Measurements from ENCODE around the gene ATP2B2. TPM values are rescaled to one million over a fixed set of nuclear protein-coding genes. Genes with fewer than 3 reads are reported as not detected.

ATP2B2 gene
- total RNA-seq, 3 donors from 2014 or later = 0.05 TPM; not detected in 2

DNA sequence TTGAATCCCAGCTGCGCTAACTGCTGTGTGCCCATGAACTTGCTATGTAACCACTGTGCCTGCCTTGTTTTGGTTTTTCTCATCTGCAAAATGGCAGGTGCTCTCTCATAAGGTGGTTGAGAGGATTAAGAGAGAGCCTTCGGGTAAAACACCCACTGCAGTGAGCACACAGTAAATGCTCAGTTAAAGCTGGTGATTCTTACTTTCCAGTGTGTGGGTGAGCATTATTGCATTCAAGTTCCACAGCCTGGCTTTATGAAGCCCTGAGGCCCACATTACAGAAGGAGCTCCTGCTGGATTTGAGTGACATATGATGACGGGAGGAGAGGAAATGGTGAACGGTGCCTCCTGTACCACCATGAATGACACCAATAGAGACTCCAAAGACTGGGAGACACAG lies 101.0 kb downstream of the ATP2B2 start:
- Mint-ChIP-seq H3K4me3 (no peak overlapping the region), H3K36me3 (ENCODE audit: insufficient read depth) (no peaks in the 10 kb centered on the region), H3K4me1 (ENCODE audit: low read depth) (peaks cover 4% of the 10 kb centered on the region), H3K9me3 (no peaks in the 10 kb centered on the region), H3K27me3 (ENCODE audit: low read depth) (no peaks in the 10 kb centered on the region)
- ATAC-seq (no peak), DNase-seq (no peak)

- H3K4me3 Mint-ChIP-seq = no peak overlapping the region
- ATAC-seq = no peak
- no peak for DNase-seq
- H3K36me3 Mint-ChIP-seq (ENCODE audit: insufficient read depth) = no peaks in the 10 kb centered on the region
- no peaks in the 10 kb centered on the region for H3K27me3 Mint-ChIP-seq (ENCODE audit: low read depth)
- H3K4me1 Mint-ChIP-seq (ENCODE audit: low read depth) = peaks cover 14% of the 10 kb centered on the region
- no peaks in the 10 kb centered on the region for H3K9me3 Mint-ChIP-seq
These were observed 103.2 kb downstream of the ATP2B2 start for GRCh38 chr3:10401990-10402761.

DNA sequence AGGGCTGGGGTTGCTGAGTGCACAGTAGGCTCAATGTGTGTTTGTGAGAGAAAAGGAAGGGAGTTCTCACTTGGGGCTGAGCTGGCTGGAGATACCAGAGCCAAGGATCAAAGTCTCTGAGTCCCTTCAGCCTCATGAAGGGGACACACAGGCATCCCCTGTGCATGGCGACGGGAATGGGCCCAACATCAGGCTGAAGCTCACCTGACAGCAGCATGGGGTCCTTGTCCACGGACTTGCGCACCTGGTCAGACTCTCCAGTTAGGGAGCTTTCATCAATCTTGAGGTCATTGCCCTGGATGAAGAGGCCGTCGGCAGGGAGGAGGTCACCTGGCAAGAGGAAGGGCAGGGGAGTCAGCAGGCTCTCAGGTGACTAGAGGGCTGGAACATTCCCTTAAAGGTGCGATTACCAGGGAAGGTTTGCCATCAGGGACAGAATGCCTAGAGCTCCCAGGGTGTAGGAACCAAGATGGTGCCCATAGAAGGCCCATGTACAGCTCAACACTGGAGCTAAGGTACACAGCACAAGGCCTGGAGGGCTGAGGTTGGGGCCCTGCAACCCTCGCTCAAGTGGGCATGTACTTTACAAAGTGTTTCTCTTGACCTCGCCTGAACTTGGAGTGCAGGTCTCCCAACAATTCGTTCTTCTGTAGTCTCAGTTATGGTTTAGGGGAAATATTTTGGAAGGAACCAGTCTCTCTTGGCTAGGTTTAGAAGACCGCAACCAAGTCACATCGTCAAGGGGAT lies 104.5 kb downstream of the ATP2B2 start:
- Mint-ChIP-seq H3K9me3 (no peaks in the 10 kb centered on the region), H3K4me3 (no peak overlapping the region), H3K36me3 (ENCODE audit: insufficient read depth) (no peaks in the 10 kb centered on the region), H3K27me3 (ENCODE audit: low read depth) (no peaks in the 10 kb centered on the region), H3K4me1 (ENCODE audit: low read depth) (peaks cover 24% of the 10 kb centered on the region)
- no peak for DNase-seq
- no peak for ATAC-seq

GRCh38 chr3:10400050-10400748 lies 105.2 kb downstream of the ATP2B2 start:
- H3K4me3 Mint-ChIP-seq = no peak overlapping the region

DNA sequence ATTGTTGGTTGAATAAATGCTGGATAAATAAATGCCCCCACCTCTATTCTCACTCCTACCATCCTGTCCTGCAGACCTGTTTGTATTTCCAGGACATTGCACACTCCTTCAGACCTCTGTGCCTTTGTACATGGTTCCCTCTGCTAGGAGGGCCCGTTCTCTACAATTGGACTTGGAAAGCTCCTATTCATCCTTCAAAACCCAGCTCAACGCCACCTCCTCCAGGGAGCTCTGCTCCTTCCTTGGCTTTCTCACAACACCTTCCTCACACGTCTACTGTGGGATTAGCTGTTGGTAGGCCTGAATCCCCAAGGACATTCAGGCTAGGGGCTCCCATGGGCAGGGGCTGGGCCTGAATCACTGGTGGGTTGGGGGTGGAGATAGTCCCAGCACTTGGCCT lies 105.8 kb downstream of the ATP2B2 start:
- DNase-seq (no peak), ATAC-seq (no peak)
- Mint-ChIP-seq H3K9me3 (no peaks in the 10 kb centered on the region), H3K4me3 (no peak overlapping the region), H3K36me3 (ENCODE audit: insufficient read depth) (no peaks in the 10 kb centered on the region), H3K4me1 (ENCODE audit: low read depth) (peaks cover 36% of the 10 kb centered on the region), H3K27me3 (ENCODE audit: low read depth) (no peaks in the 10 kb centered on the region)

More at GRCh38 chr3:10400050-10400748, 105.2 kb downstream of the ATP2B2 start:
- H3K9me3 Mint-ChIP-seq = no peaks in the 10 kb centered on the region
- H3K36me3 Mint-ChIP-seq (ENCODE audit: insufficient read depth) = no peaks in the 10 kb centered on the region
- DNase-seq (no peak), ATAC-seq (no peak)
- H3K27me3 Mint-ChIP-seq (ENCODE audit: low read depth) = no peaks in the 10 kb centered on the region
- peaks cover 32% of the 10 kb centered on the region for H3K4me1 Mint-ChIP-seq (ENCODE audit: low read depth)

DNA sequence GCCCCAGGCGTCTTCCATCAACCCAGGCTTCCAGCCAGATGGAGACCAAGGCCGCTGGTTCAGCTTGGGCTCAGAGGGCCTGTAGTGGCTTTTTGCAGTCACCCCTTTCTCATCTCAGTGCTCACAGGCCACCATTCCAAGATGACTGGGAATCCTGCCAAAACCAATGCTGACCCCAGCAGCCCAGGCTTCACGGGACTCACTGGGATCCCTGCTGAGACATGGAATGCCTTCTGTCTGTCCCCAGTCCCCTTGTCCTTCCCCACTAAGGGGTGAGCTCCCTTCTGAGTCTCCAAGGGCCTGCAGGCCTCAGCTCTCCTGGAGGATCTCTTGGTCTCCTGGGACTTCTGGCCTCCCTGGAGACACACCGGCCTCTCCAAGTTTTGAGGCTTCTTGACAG lies 107.0 kb downstream of the ATP2B2 start:
- H3K27me3 Mint-ChIP-seq (ENCODE audit: low read depth) = no peaks in the 10 kb centered on the region
- H3K4me3 Mint-ChIP-seq = no peak overlapping the region
- no peaks in the 10 kb centered on the region for H3K36me3 Mint-ChIP-seq (ENCODE audit: insufficient read depth)
- H3K4me1 Mint-ChIP-seq (ENCODE audit: low read depth) = peaks cover 35% of the 10 kb centered on the region
- ATAC-seq (no peak), DNase-seq (no peak)
- no peaks in the 10 kb centered on the region for H3K9me3 Mint-ChIP-seq

DNA sequence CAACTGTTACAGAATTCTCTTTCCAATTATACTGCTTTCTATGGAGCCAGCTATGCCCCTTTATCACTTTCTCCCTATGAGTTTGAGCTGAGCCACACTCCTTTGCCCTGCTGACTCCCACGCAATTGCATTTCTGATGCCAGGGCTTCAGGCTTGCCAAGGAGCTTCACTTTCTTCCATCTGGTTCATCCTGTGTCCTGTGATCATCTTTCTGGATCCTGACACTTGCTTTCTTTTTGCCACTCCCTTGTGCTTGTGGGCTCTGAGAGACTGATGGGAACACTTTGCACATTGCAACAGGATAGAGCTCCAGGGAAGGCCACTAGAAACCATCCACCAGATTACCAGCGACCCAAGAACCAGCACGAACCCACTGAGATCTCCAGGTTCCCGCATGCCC lies 107.5 kb downstream of the ATP2B2 start:
- Mint-ChIP-seq H3K36me3 (ENCODE audit: insufficient read depth) (no peaks in the 10 kb centered on the region), H3K9me3 (no peaks in the 10 kb centered on the region), H3K4me3 (no peak overlapping the region), H3K4me1 (ENCODE audit: low read depth) (peaks cover 40% of the 10 kb centered on the region), H3K27me3 (ENCODE audit: low read depth) (no peaks in the 10 kb centered on the region)
- DNase-seq (no peak), ATAC-seq (no peak)

DNA sequence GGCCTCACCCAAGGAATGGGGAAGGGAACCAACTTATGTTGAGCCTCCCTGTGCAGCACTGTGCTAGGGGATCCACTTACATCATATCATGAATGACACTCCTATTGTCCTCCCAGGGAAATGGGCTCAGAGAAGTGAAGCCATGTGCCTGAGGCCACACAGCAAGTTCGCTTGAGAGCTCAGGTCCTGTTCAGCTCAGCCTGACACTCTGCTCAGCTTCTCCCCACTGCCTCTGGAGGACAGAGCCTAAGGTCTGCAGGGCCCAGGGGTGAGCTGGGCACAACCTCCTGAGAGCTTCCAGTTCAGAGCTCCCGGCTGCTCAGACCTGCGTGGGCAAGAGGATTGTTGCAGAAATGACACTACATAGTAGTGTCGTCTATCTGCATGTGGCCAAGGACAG lies 108.5 kb downstream of the ATP2B2 start:
- no peaks in the 10 kb centered on the region for H3K9me3 Mint-ChIP-seq
- no peaks in the 10 kb centered on the region for H3K36me3 Mint-ChIP-seq (ENCODE audit: insufficient read depth)
- H3K27me3 Mint-ChIP-seq (ENCODE audit: low read depth) = no peaks in the 10 kb centered on the region
- H3K4me1 Mint-ChIP-seq (ENCODE audit: low read depth) = peaks cover 43% of the 10 kb centered on the region
- ATAC-seq = no peak
- DNase-seq = no peak
- H3K4me3 Mint-ChIP-seq = no peak overlapping the region

- Mint-ChIP-seq H3K27me3 (ENCODE audit: low read depth) (no peaks in the 10 kb centered on the region), H3K9me3 (no peaks in the 10 kb centered on the region), H3K4me3 (no peak overlapping the region), H3K4me1 (ENCODE audit: low read depth) (peaks cover 49% of the 10 kb centered on the region), H3K36me3 (ENCODE audit: insufficient read depth) (no peaks in the 10 kb centered on the region)
- peak in 1 of 2 donors; percentile 22 for ATAC-seq
- no peak for DNase-seq
These were observed 109.3 kb downstream of the ATP2B2 start for GRCh38 chr3:10396083-10396482.

GRCh38 chr3:10395671-10396070 lies 109.7 kb downstream of the ATP2B2 start:
- Mint-ChIP-seq H3K27me3 (ENCODE audit: low read depth) (no peaks in the 10 kb centered on the region), H3K9me3 (no peaks in the 10 kb centered on the region), H3K4me3 (no peak overlapping the region), H3K4me1 (ENCODE audit: low read depth) (peaks cover 53% of the 10 kb centered on the region), H3K36me3 (ENCODE audit: insufficient read depth) (no peaks in the 10 kb centered on the region)
- no peak for DNase-seq
- peak in 1 of 2 donors; percentile 47 for ATAC-seq

DNA sequence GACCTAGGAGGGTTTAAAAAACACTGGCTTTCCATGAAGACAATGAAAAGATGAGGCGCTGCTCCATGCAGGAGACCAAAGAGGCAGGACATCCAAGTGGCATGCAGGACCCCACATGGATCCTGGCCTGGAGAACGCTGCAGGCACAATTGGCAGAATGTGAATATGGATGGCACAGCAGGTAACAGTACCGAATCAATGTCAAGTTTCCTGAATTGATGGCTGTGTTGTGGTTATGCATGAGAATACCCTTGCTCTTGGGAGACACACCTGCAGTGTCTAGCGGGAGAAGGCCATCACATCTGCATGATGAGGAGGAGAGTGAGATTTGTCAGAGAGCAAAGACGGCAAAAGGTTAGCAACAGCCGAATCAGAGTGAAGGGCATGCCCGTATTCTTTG lies 110.2 kb downstream of the ATP2B2 start:
- H3K36me3 Mint-ChIP-seq (ENCODE audit: insufficient read depth) = no peaks in the 10 kb centered on the region
- H3K4me3 Mint-ChIP-seq = peak overlapping the region; percentile 41
- H3K27me3 Mint-ChIP-seq (ENCODE audit: low read depth) = no peaks in the 10 kb centered on the region
- no peaks in the 10 kb centered on the region for H3K9me3 Mint-ChIP-seq
- DNase-seq (no peak), ATAC-seq (no peak)
- H3K4me1 Mint-ChIP-seq (ENCODE audit: low read depth) = peaks cover 58% of the 10 kb centered on the region

DNA sequence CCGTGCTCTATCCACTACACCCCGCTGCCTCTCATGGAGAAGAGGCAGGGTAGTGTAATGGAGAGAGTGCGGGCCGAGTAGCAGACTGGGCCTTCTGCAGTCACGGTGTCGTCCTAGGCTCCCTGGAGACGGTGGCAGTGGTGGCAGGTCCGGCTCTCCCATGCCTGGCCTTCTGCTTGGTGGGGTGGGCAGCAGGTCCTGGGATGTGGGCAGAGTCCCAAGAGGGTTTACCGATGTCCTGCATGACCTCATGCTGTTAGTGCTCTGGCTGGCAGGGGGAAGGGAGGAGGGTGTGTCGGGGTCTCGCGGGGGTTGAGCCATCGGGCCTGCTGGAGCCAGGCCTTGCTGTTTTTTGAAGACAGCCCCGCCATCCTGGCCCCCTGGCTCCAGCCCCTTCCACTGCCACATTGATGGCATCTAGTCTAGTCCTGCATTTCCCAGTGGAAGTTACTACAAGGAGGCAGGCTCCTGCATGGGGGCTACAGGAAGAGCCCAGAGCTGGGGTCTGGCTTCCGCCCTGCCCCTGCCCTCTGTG lies 110.8 kb downstream of the ATP2B2 start:
- H3K27me3 Mint-ChIP-seq (ENCODE audit: low read depth) = no peaks in the 10 kb centered on the region
- H3K9me3 Mint-ChIP-seq = no peaks in the 10 kb centered on the region
- H3K4me3 Mint-ChIP-seq = no peak overlapping the region
- no peaks in the 10 kb centered on the region for H3K36me3 Mint-ChIP-seq (ENCODE audit: insufficient read depth)
- DNase-seq (no peak), ATAC-seq (no peak)
- peaks cover 63% of the 10 kb centered on the region for H3K4me1 Mint-ChIP-seq (ENCODE audit: low read depth)

GRCh38 chr3:10393514-10393913 lies 111.9 kb downstream of the ATP2B2 start:
- ATAC-seq (no peak), DNase-seq (no peak)
- no peak overlapping the region for H3K4me3 Mint-ChIP-seq
- no peaks in the 10 kb centered on the region for H3K27me3 Mint-ChIP-seq (ENCODE audit: low read depth)
- H3K9me3 Mint-ChIP-seq = no peaks in the 10 kb centered on the region
- no peaks in the 10 kb centered on the region for H3K36me3 Mint-ChIP-seq (ENCODE audit: insufficient read depth)
- peaks cover 68% of the 10 kb centered on the region for H3K4me1 Mint-ChIP-seq (ENCODE audit: low read depth)

DNA sequence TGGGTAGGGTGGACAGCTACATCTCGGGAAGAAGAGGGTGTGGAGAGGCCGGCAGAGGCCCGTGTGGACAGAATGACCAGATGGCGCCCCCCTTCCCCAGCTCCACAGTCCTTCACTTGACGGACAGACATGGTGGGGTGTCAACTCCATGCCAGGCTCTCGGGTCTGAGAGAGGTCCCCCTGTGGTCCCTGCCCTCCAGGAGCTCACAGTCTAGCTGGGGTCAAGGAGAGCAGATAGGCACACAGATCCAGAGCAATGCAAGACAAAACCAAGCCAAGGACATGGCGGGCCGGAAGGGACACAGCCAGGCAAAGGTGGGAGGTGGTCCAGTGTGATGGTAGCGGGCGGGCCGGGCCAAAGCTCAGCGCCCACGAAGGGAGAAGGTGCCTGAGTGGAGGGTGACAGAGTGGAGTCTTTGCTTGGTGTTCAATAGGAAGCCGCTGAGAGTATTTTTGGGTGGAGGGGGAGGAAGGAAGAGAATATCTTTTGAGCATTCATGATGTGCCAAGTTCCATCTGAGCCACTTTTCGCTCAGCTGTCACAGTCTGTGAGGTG lies 112.4 kb downstream of the ATP2B2 start:
- Mint-ChIP-seq H3K36me3 (ENCODE audit: insufficient read depth) (no peaks in the 10 kb centered on the region), H3K9me3 (no peaks in the 10 kb centered on the region), H3K4me3 (no peak overlapping the region), H3K4me1 (ENCODE audit: low read depth) (peaks cover 67% of the 10 kb centered on the region), H3K27me3 (ENCODE audit: low read depth) (no peaks in the 10 kb centered on the region)
- DNase-seq (no peak), ATAC-seq (no peak)

Measured in activated T-cell treated with anti-CD3 and anti-CD28 coated beads, Interleukin-2, amount 50 U/mL, for 4 hours (primary cell).